H1 (cell line): ENCODE data around the gene LHX2. TPM values are rescaled to one million over a fixed set of nuclear protein-coding genes. Genes with fewer than 3 reads are reported as not detected.

ENCODE experiments used
- CTCF ChIA-PET: fragments of 300-600 bp; sonication (Branson Sonifier 250); formaldehyde crosslinking; loops from one replicate; lab custom pipeline; 2021; ENCODE audit not compliant: partially characterized antibody; lab: Charles Lee
- POLR2A ChIA-PET: fragments of 300-600 bp; sonication (Branson Sonifier 250); formaldehyde crosslinking; loops from one replicate; lab custom pipeline; 2021; ENCODE audit warnings: inconsistent platforms; ENCODE audit not compliant: partially characterized antibody; lab: Charles Lee
- DNase-seq, 2 experiments: peaks; one replicate each; pipeline versions ENCODE4 v3.0.0 to v3.0.0-alpha.2; 2010 to 2022; ENCODE audit warnings: low spot score in 2 of 2, low read depth in 1 of 2, mixed read lengths in 1 of 2
- FAIRE-seq: peaks from 2 replicates; lab custom pipeline; 2011; peaks lifted over from hg19 to GRCh38; lab: Jason Lieb, UNC
- H2AFZ ChIP-seq: 2 replicates; pipeline ENCODE4 v1.8.1; 2012; ENCODE audit warnings: low read length, inconsistent platforms
- H2AK5ac ChIP-seq: 2 replicates; pipeline ENCODE4 v1.6.1; 2013; ENCODE audit warnings: low read depth, low read length
- H2BK120ac ChIP-seq: replicated peaks from 2 replicates; pipeline ENCODE3; 2013; ENCODE audit warnings: low read depth, low read length, inconsistent platforms
- H2BK12ac ChIP-seq: 2 replicates; pipeline ENCODE4 v1.6.1; 2013; ENCODE audit warnings: low read depth, low read length
- H2BK15ac ChIP-seq: 2 replicates; pipeline ENCODE4 v1.6.1; 2013; ENCODE audit warnings: low read length
- H2BK20ac ChIP-seq: 2 replicates; pipeline ENCODE4 v1.6.1; 2013; ENCODE audit warnings: low read length
- H2BK5ac ChIP-seq: 2 replicates; pipeline ENCODE4 v1.6.1; 2013; ENCODE audit warnings: low read depth, low read length
- H3K14ac ChIP-seq: 2 replicates; pipeline ENCODE4 v1.6.1; 2013; ENCODE audit warnings: inconsistent platforms; ENCODE audit not compliant: insufficient read length
- H3K18ac ChIP-seq: 2 replicates; pipeline ENCODE4 v1.6.1; 2013; ENCODE audit warnings: low read length; ENCODE audit errors: extremely low read depth
- H3K23ac ChIP-seq: 2 replicates; pipeline ENCODE4 v1.6.1; 2013; ENCODE audit warnings: inconsistent platforms; ENCODE audit not compliant: insufficient read length
- H3K23me2 ChIP-seq: 2 replicates; pipeline ENCODE4 v1.6.1; 2013; ENCODE audit warnings: low read depth, low read length
- H3K27ac ChIP-seq: 2 replicates; pipeline ENCODE4 v1.6.1; 2011; ENCODE audit warnings: low read depth, low read length, inconsistent platforms
- H3K27me3 ChIP-seq, 4 experiments: replicated peaks in 1 of 4; 1 replicate in 1 of 4; 2 replicates in 3 of 4; pipeline versions ENCODE4 v1.6.1 to v1.8.1; 2011 to 2013; ENCODE audit warnings: low read length in 3 of 4, mild to moderate bottlenecking in 3 of 4, inconsistent platforms in 2 of 4, mixed read lengths in 2 of 4, moderate library complexity in 1 of 4; ENCODE audit not compliant: control insufficient read depth in 3 of 4, insufficient read depth in 3 of 4; ENCODE audit errors: extremely low read depth in 1 of 4
- H3K36me3 ChIP-seq, 4 experiments: 2 replicates each; pipeline versions ENCODE4 v1.6.1 to v1.8.1; 2011 to 2013; ENCODE audit warnings: mild to moderate bottlenecking in 4 of 4, low read length in 3 of 4, moderate library complexity in 2 of 4, control low read depth in 1 of 4, inconsistent platforms in 1 of 4; ENCODE audit not compliant: insufficient read depth in 4 of 4, control insufficient read depth in 2 of 4
- H3K4ac ChIP-seq: replicated peaks from 2 replicates; pipeline ENCODE3; 2013; ENCODE audit warnings: low read length, low read depth, mixed read lengths, inconsistent platforms; ENCODE audit not compliant: insufficient read length
- H3K4me1 ChIP-seq, 4 experiments: replicated peaks in 1 of 4; 1 replicate in 1 of 4; 2 replicates in 3 of 4; pipeline versions ENCODE4 v1.6.1 to v1.8.1; 2011 to 2013; ENCODE audit warnings: low read length in 3 of 4, inconsistent platforms in 2 of 4, mixed read lengths in 1 of 4; ENCODE audit not compliant: insufficient read depth in 4 of 4, control insufficient read depth in 3 of 4
- H3K4me2 ChIP-seq, 2 experiments: 2 replicates each; pipeline versions ENCODE4 v1.6.1 to v1.8.1; 2011 to 2013; ENCODE audit warnings: low read depth in 2 of 2, low read length in 2 of 2, control low read depth in 1 of 2, inconsistent platforms in 1 of 2, mild to moderate bottlenecking in 1 of 2; ENCODE audit not compliant: insufficient read depth in 1 of 2
- H3K4me3 ChIP-seq, 4 experiments: fragments of 200-600, 300-600 bp in 1 of 4; sonication (generic), shearing (Covaris generic), sonication (Bioruptor Twin) in 1 of 4; 2 replicates each; pipeline versions ENCODE4 v1.5.1 to v1.8.1; 2011 to 2016; ENCODE audit warnings: low read length in 4 of 4, low read depth in 3 of 4, control low read depth in 2 of 4, inconsistent platforms in 2 of 4, mild to moderate bottlenecking in 2 of 4, mixed read lengths in 1 of 4, moderate library complexity in 1 of 4; ENCODE audit not compliant: insufficient read depth in 2 of 4; ENCODE audit errors: extremely low read depth in 1 of 4
- H3K56ac ChIP-seq: replicated peaks from 2 replicates; pipeline ENCODE3; 2013; ENCODE audit warnings: low read depth, mild to moderate bottlenecking, mixed read lengths, low read length, inconsistent platforms; ENCODE audit not compliant: insufficient read length
- H3K79me1 ChIP-seq: 2 replicates; pipeline ENCODE4 v1.6.1; 2013; ENCODE audit warnings: low read depth, low read length, control low read depth
- H3K79me2 ChIP-seq, 2 experiments: 2 replicates each; pipeline versions ENCODE4 v1.6.1 to v1.8.1; 2012 to 2013; ENCODE audit warnings: low read length in 2 of 2, mild to moderate bottlenecking in 2 of 2, inconsistent platforms in 1 of 2; ENCODE audit not compliant: insufficient read depth in 2 of 2, control insufficient read depth in 1 of 2
- H3K9ac ChIP-seq, 4 experiments: replicated peaks in 1 of 4; 1 replicate in 1 of 4; 2 replicates in 3 of 4; pipeline versions ENCODE4 v1.6.1 to v1.8.1; 2011 to 2013; ENCODE audit warnings: low read depth in 3 of 4, low read length in 3 of 4, control low read depth in 2 of 4, mild to moderate bottlenecking in 2 of 4, moderate library complexity in 2 of 4, inconsistent platforms in 1 of 4; ENCODE audit errors: extremely low read depth in 1 of 4
- H3K9me3 ChIP-seq, 2 experiments: 2 replicates each; pipeline versions ENCODE4 v1.6.1 to v1.8.1; 2012 to 2013; ENCODE audit warnings: mild to moderate bottlenecking in 2 of 2, moderate library complexity in 2 of 2, control low read depth in 1 of 2, inconsistent platforms in 1 of 2, low read depth in 1 of 2, low read length in 1 of 2, mixed read lengths in 1 of 2; ENCODE audit not compliant: insufficient read depth in 2 of 2
- H4K20me1 ChIP-seq, 2 experiments: replicated peaks in 1 of 2; 2 replicates each; pipeline versions ENCODE3 to v1.8.1; 2011 to 2013; ENCODE audit warnings: inconsistent platforms in 2 of 2, low read length in 2 of 2, mild to moderate bottlenecking in 1 of 2; ENCODE audit not compliant: insufficient read depth in 2 of 2, control insufficient read depth in 1 of 2
- H4K5ac ChIP-seq: 2 replicates; pipeline ENCODE4 v1.6.1; 2013; ENCODE audit warnings: low read length, low read depth, mixed read lengths, inconsistent platforms; ENCODE audit not compliant: insufficient read length
- H4K8ac ChIP-seq: 2 replicates; pipeline ENCODE4 v1.8.0; 2013; ENCODE audit warnings: mild to moderate bottlenecking, moderate library complexity, low read length, inconsistent platforms; ENCODE audit not compliant: insufficient read depth; ENCODE audit errors: extremely low read depth
- H4K91ac ChIP-seq: replicated peaks from 2 replicates; pipeline ENCODE3; 2013; ENCODE audit warnings: low read length, mixed read lengths, inconsistent platforms; ENCODE audit not compliant: insufficient read length
- CBX5 ChIP-seq: fragments of 300-800, 300-1000 bp; sonication (generic); IDR thresholded peaks from 2 replicates; pipeline ENCODE4 v1.7.1; 2016; ENCODE audit warnings: antibody characterized with exemption, low read length, low read depth
- CREB1 ChIP-seq: IDR thresholded peaks from 2 replicates; pipeline ENCODE4 v1.6.1; 2012; ENCODE audit warnings: inconsistent platforms
- EP300 ChIP-seq, 2 experiments: IDR thresholded peaks; 1 replicate in 1 of 2; 2 replicates in 1 of 2; pipeline ENCODE4 v1.6.1; 2011 to 2012; ENCODE audit warnings: low read depth in 2 of 2, low read length in 2 of 2, mild to moderate bottlenecking in 2 of 2, borderline replicate concordance in 1 of 2, inconsistent platforms in 1 of 2, moderate library complexity in 1 of 2
- FOSL1 ChIP-seq: IDR thresholded peaks from 2 replicates; pipeline ENCODE4 v1.6.1; 2011; ENCODE audit warnings: mild to moderate bottlenecking, low read depth, low read length, moderate library complexity; ENCODE audit not compliant: insufficient read depth
- NANOG ChIP-seq: IDR thresholded peaks from 2 replicates; pipeline ENCODE4 v1.6.1; 2011; ENCODE audit warnings: low read length, low read depth, mild to moderate bottlenecking, inconsistent platforms; ENCODE audit not compliant: insufficient read depth, poor library complexity, severe bottlenecking
- SUZ12 ChIP-seq: fragments of 200-600 bp; sonication (generic); IDR thresholded peaks from 2 replicates; pipeline ENCODE4 v1.6.1; 2012; ENCODE audit warnings: mild to moderate bottlenecking, inconsistent platforms, low read length, moderate library complexity, mixed read lengths
- TAF1 ChIP-seq: IDR thresholded peaks from 2 replicates; pipeline ENCODE4 v1.6.1; 2011; ENCODE audit warnings: mild to moderate bottlenecking, low read depth, low read length
- WGBS, 2 experiments: shearing (Covaris generic) in 1 of 2; methylation state at CpG; one replicate each; pipeline versions ENCODE4 v1.1.6 to v1.1.7; 2013 to 2015; ENCODE audit warnings: low lambda C conversion rate in 2 of 2, mixed read lengths in 2 of 2, inconsistent platforms in 1 of 2, low coverage in 1 of 2, missing lambda C conversion rate in 1 of 2; ENCODE audit not compliant: insufficient replicate concordance in 2 of 2, insufficient coverage in 1 of 2, insufficient read length in 1 of 2; ENCODE audit errors: extremely low coverage in 1 of 2, missing lambda C conversion rate in 1 of 2; 5-methylcytosine and 5-hydroxymethylcytosine counted together
- polyA plus RNA-seq, 7 experiments: library from polyadenylated mRNA; depleted of rRNA in 3 of 7; stranded (reverse) in 5 of 7; unstranded in 2 of 7; fragments of >200 nt in 5 of 7; fragments of 200-250 nt in 2 of 7; gene quantifications; 1 replicate in 5 of 7; 2 replicates in 1 of 7; 4 replicates in 1 of 7; pipeline versions ENCODE4 v1.2.1 to v1.2.3, GENCODE V29; 2011 to 2013; ENCODE audit warnings: missing spikeins in 2 of 7, mixed read lengths in 2 of 7
- total RNA-seq: library from RNA; stranded (reverse); fragmentation: NEBNext Ultra II Directional; extraction: Animal tissue kit (Norgen Biotek cat#: 25700); gene quantifications from 2 replicates; pipeline ENCODE4 v1.2.1, GENCODE V29; 2021
- TF ChIP-seq, protein P1 (sequence below): IDR thresholded peaks from 2 replicates; pipeline ENCODE4 v1.6.1; 2012; ENCODE audit warnings: inconsistent platforms
- TF ChIP-seq, protein P2 (sequence below): IDR thresholded peaks from 2 replicates; pipeline ENCODE4 v1.6.1; 2011; ENCODE audit warnings: low read depth, mild to moderate bottlenecking, low read length; ENCODE audit not compliant: insufficient read depth
- TF ChIP-seq, protein P3 (sequence below), 3 experiments: IDR thresholded peaks; 1 replicate in 2 of 3; 2 replicates in 1 of 3; pipeline versions ENCODE4 v1.5.1 to v1.6.1; 2011; ENCODE audit warnings: low read length in 3 of 3, mild to moderate bottlenecking in 3 of 3, inconsistent platforms in 2 of 3, low read depth in 1 of 3, moderate library complexity in 1 of 3; ENCODE audit not compliant: insufficient read depth in 1 of 3; ENCODE audit errors: control extremely low read depth in 1 of 3

LHX2 gene
- total and polyA plus RNA-seq, 2 of the 8 experiments (the other 6 are each of a cell fraction or from before 2014, with no cell fraction given): 0.11 to 0.86 TPM

GRCh38 chr9:124030969-124031451 lies 19.4 kb downstream of the LHX2 start:
- Histone ChIP-seq H2AK5ac (no peak overlapping the region), H4K8ac (no peak overlapping the region), H3K4me2 (no peak overlapping the region), H3K14ac (no peak overlapping the region), H4K20me1 (peaks cover 0 to 2% of the 10 kb centered on the region in 2 experiments), H2BK120ac (no peak overlapping the region), H2BK20ac (no peak overlapping the region), H4K5ac (no peak overlapping the region), H3K23ac (no peak overlapping the region), H3K36me3 (no peaks in the 10 kb centered on the region), H3K56ac (no peak overlapping the region), H3K79me2 (no peaks in the 10 kb centered on the region), H3K4me1 (peaks cover 0 to 9% (median 4%) of the 10 kb centered on the region in 4 experiments; a peak in 5 of 7 replicates), H3K4ac (peak overlapping the region; percentile 19), H3K79me1 (no peaks in the 10 kb centered on the region), H3K9ac (no peak overlapping the region; a peak in 1 of 7 replicates), H3K4me3 (no peak overlapping the region), H3K23me2 (no peaks in the 10 kb centered on the region; the same call in 1 of the 2 replicates), H2AFZ (no peak overlapping the region), H2BK12ac (no peak overlapping the region), H3K18ac (no peak overlapping the region), H2BK15ac (no peak overlapping the region), H3K27ac (no peak overlapping the region), H2BK5ac (no peak overlapping the region), H4K91ac (no peak overlapping the region), H3K9me3 (no peaks in the 10 kb centered on the region), H3K27me3 (peaks cover 0 to 13% (median 11%) of the 10 kb centered on the region in 4 experiments; a peak in 6 of 7 replicates)
- FAIRE-seq (no peak), DNase-seq (no peak)
- ChIA-PET POLR2A (no interaction called here), CTCF (interaction anchor here (2.5 kb wide), 1 partner anchor 10 kb away, joined by 8 read pairs; no protein-coding TSS in a partner anchor)
- WGBS, 2 experiments: 88% methylated on average over 16 of the region's 16 CpGs; no CpG with 5 or more reads in 1 of the 2 experiments
- no peak for TF ChIP-seq SUZ12
- TF ChIP-seq, protein P1, sequence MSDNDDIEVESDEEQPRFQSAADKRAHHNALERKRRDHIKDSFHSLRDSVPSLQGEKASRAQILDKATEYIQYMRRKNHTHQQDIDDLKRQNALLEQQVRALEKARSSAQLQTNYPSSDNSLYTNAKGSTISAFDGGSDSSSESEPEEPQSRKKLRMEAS: no peak
- TF ChIP-seq CBX5: no peak
- TF ChIP-seq, protein P2, sequence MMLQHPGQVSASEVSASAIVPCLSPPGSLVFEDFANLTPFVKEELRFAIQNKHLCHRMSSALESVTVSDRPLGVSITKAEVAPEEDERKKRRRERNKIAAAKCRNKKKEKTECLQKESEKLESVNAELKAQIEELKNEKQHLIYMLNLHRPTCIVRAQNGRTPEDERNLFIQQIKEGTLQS: no peak
- no peak for TF ChIP-seq TAF1
- TF ChIP-seq EP300 (IDR thresholded peaks at IDR 0.05; ENCODE audit: borderline replicate concordance in 1 of 2, low read depth in 2 of 2, low read length in 2 of 2): no peak
- TF ChIP-seq CREB1: no peak
- no peak for TF ChIP-seq FOSL1
- TF ChIP-seq, protein P3, sequence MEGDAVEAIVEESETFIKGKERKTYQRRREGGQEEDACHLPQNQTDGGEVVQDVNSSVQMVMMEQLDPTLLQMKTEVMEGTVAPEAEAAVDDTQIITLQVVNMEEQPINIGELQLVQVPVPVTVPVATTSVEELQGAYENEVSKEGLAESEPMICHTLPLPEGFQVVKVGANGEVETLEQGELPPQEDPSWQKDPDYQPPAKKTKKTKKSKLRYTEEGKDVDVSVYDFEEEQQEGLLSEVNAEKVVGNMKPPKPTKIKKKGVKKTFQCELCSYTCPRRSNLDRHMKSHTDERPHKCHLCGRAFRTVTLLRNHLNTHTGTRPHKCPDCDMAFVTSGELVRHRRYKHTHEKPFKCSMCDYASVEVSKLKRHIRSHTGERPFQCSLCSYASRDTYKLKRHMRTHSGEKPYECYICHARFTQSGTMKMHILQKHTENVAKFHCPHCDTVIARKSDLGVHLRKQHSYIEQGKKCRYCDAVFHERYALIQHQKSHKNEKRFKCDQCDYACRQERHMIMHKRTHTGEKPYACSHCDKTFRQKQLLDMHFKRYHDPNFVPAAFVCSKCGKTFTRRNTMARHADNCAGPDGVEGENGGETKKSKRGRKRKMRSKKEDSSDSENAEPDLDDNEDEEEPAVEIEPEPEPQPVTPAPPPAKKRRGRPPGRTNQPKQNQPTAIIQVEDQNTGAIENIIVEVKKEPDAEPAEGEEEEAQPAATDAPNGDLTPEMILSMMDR (IDR thresholded peaks at IDR 0.05; ENCODE audit: control extremely low read depth in 1 of 3, insufficient read depth in 1 of 3, low read depth in 1 of 3, low read length in 3 of 3): no peak
- TF ChIP-seq NANOG: no peak
